Upper lobe of left lung (tissue), 6 donors: ENCODE measurements around the gene ZNF26. TPM values are rescaled to one million over a fixed set of nuclear protein-coding genes. Genes with fewer than 3 reads are reported as not detected.
"Not testable (repeated sequence)": the region's sequence is repeated elsewhere in the genome, so short reads cannot be mapped to it uniquely, and the experiment has no call there.

Experiments used
- ATAC-seq, 2 donors: fragments of 200-7000 bp; cut with Tn5 transposase; one replicate each; pipeline ENCODE4 v1.9.1; 2022; ENCODE audit warnings: mild to moderate bottlenecking in 2 of 2, moderate library complexity in 2 of 2; ENCODE audit not compliant: low FRiP score in 2 of 2
- DNase-seq, 2 donors: peaks; one replicate each; pipeline ENCODE4 v3.0.0-alpha.2; 2019 to 2020
- H3K27ac ChIP-seq, 4 donors: fragments of 200-600 bp; sonication (generic); one replicate each; pipeline ENCODE4 v1.5.1; 2016 to 2019
- H3K27me3 ChIP-seq, 4 donors: fragments of 200-600 bp; sonication (generic); one replicate each; pipeline ENCODE4 v1.5.1; 2017 to 2019
- H3K36me3 ChIP-seq, 4 donors: fragments of 200-600 bp; sonication (generic); one replicate each; pipeline ENCODE4 v1.5.1; 2016 to 2019
- H3K4me1 ChIP-seq, 4 donors: fragments of 200-600 bp; sonication (generic); one replicate each; pipeline ENCODE4 v1.5.1; 2018 to 2019
- H3K4me3 ChIP-seq, 4 donors: fragments of 200-600 bp; sonication (generic); one replicate each; pipeline ENCODE4 v1.5.1; 2017 to 2019; ENCODE audit warnings: mild to moderate bottlenecking in 2 of 4, moderate library complexity in 1 of 4
- H3K9me3 ChIP-seq, 4 donors: fragments of 200-600 bp; sonication (generic); one replicate each; pipeline ENCODE4 v1.5.1; 2018 to 2019
- CTCF ChIP-seq, 6 experiments: fragments of 450-650 bp in 4 of 6; fragments of 200-600 bp in 2 of 6; sonication (generic) in 2 of 6; IDR thresholded peaks; one replicate each; pipeline ENCODE4 v1.5.1; 2016 to 2019; ENCODE audit warnings: antibody characterized with exemption in 6 of 6
- EP300 ChIP-seq, 4 donors: sonication (generic); formaldehyde crosslinking; IDR thresholded peaks; one replicate each; pipeline ENCODE4 v1.5.1; 2017; ENCODE audit warnings: antibody characterized with exemption in 4 of 4, control low read depth in 2 of 4
- POLR2A ChIP-seq, 4 donors: fragments of 450-650 bp; IDR thresholded peaks; one replicate each; pipeline ENCODE4 v1.5.1; 2016 to 2017; ENCODE audit warnings: antibody characterized with exemption in 4 of 4, mild to moderate bottlenecking in 2 of 4
- POLR2AphosphoS5 ChIP-seq, 2 donors: sonication (generic); formaldehyde crosslinking; IDR thresholded peaks; one replicate each; pipeline ENCODE4 v1.5.1; 2017; ENCODE audit warnings: antibody characterized with exemption in 2 of 2
- WGBS, 2 donors: methylation state at CpG; one replicate each; pipeline ENCODE4 v1.1.5; 2017 to 2018; 5-methylcytosine and 5-hydroxymethylcytosine counted together
- total RNA-seq, 6 donors: library from RNA; depleted of rRNA in 4 of 6; stranded (reverse); fragments of >200 nt in 4 of 6; gene quantifications; one replicate each; pipeline versions ENCODE4 v1.1.0 to v1.2.1, GENCODE V29; 2016 to 2021
- donor health status: DM: no; HTN: no; CAD: no; lungs with moderate emphysema.
- donor health status: DM: no; HTN: yes; CAD: no; lungs with severe emphysema.

The ZNF26 gene
- total RNA-seq, 6 donors from 2014 or later = 8.9 to 17.6 (median 13.6) TPM

DNA sequence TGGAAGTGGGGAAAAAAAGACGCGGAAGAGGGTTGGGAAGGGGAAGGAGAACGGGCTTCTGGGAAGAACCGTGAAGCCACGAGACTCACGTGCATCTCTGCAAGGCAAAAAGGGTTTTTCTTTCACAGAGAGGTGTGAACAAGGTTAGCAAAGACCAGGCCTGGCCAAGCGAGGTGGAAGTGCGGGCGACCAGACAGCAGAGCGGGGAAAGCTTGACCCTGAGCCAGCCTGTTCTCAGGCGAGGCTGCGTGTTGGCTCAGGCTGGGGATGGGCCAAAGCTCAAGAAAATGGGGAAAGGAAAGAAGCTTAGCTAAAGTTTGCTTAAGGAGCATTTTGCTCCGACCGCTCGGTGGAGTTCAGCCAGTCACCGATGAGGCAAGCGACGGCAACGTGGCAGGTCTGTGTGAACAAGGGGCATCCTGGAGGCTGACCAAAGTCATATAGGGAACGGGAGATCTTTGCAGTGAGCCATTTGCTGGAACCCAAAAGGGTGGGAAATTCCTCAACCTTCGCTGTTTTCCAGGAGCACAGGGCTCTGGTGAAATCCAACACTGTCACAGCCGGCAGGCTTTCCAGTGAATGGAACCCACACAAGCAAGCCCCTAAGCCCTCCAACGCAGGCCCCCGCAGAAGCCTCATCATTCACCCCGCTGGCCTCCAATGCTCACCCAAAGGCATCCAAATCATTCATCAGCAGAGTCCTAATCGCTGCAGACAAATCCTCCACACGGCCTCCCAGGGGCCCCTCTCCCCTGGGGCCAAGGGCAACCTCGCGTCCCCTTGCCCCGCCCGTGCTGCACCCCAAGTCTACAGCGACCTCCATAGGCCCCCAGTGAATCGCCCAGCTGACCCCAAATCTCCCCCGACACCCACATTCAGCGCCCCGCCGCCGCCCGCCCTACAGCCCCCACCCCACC is 30.8 kb upstream of the ZNF26 start:
- 21 to 37% methylated on average over 24 to 39 of the region's 39 CpGs for WGBS, 2 donors
- DNase-seq = peak in 1 of 2 donors; percentile 48

GRCh38 chr12:132956011-132956788 is 30.0 kb upstream of the ZNF26 start, which contains the start of gene ZNF605:
Gene ZNF605 (minus strand): TSS chr12:132956306. CDS start chr12:132945635, 10,671 bp downstream.
- Histone ChIP-seq H3K27me3 (no peaks in the 10 kb centered on the region), H3K4me1 (peaks cover 13 to 28% (median 17%) of the 10 kb centered on the region in 4 donors), H3K4me3 (peak within 1 kb of the TSS; percentile 59 to 97 (median 78)), H3K36me3 (peaks cover 0 to 3% (median 1%) of the 10 kb centered on the region in 4 donors), H3K9me3 (peaks cover 0 to 24% (median 20%) of the 10 kb centered on the region in 4 donors), H3K27ac (peak within 1 kb of the TSS; percentile 88 to 93 (median 90))
- 5 to 10% methylated on average over 19 to 25 of the region's 67 CpGs for WGBS, 2 donors
- DNase-seq (peak; percentile 89 to 96), ATAC-seq (peak; percentile 89 to 98)
- TF ChIP-seq CTCF (IDR thresholded peaks at IDR 0.05) = no peak
- TF ChIP-seq POLR2AphosphoS5 (IDR thresholded peaks at IDR 0.05) = peak; percentile 53 to 66
- TF ChIP-seq POLR2A (IDR thresholded peaks at IDR 0.05) = peak in 1 of 4 donors; percentile 49

More for the DNA sequence above, 30.8 kb upstream of the ZNF26 start:
- Histone ChIP-seq H3K9me3 (peaks cover 7 to 29% (median 26%) of the 10 kb centered on the region in 4 donors), H3K36me3 (peaks cover 0 to 3% (median 1%) of the 10 kb centered on the region in 4 donors), H3K27me3 (no peaks in the 10 kb centered on the region), H3K27ac (peak overlapping the region; percentile 88 to 93 (median 90)), H3K4me3 (peak overlapping the region; percentile 59 to 97 (median 78)), H3K4me1 (peaks cover 13 to 28% (median 17%) of the 10 kb centered on the region in 4 donors)
- ATAC-seq = peak; percentile 11 to 41
- TF ChIP-seq CTCF (IDR thresholded peaks at IDR 0.05) (no peak), EP300 (IDR thresholded peaks at IDR 0.05) (no peak), POLR2AphosphoS5 (IDR thresholded peaks at IDR 0.05) (no peak), POLR2A (IDR thresholded peaks at IDR 0.05) (no peak)

DNA sequence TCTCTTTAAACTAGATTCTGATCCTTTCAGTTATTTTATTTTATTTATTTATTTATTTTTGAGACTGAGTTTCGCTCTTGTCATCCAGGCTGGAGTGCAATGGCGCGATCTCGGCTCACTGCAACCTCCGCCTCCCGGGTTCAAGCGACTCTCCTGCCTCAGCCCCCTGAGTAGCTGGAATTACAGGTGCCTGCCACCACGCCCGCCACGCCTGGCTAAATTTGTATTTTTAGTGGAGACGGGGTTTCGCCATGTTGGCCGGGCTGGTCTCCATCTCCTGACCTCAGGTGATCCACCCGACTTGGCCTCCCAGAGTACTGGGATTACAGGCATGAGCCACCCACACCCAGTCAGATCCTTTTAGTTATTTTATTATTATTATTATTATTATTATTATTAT is 24.4 kb upstream of the ZNF26 start:
- H3K27me3 ChIP-seq, H3K36me3 ChIP-seq, ATAC-seq, H3K27ac ChIP-seq, H3K4me3 ChIP-seq: not testable (repeated sequence)
- peak in 1 of 2 donors; percentile 22 for DNase-seq
- 97% methylated on average over 14 of the region's 14 CpGs for WGBS, 2 donors
- Histone ChIP-seq H3K4me1 (peaks cover 4 to 11% (median 7%) of the 10 kb centered on the region in 4 donors), H3K9me3 (peaks cover 0 to 31% (median 17%) of the 10 kb centered on the region in 4 donors)

DNA sequence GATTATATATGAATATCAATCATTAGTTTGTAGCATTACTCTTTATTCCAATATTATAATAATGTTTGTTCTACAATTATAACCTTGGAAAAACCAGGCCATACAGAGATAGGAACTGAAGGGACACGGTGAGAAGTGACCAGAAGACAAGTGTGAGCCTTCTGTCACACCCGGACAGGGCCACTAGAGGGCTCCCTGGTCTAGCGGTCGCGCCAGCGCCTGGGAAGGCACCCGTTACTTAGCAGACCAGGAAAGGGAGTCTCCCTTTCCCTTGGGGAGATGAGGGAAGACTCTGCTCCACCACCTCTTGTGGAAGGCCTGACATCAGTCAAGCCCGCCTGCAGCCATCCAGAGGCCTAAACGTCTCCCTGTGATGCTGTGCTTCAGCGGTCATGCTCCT is 22.2 kb upstream of the ZNF26 start:
- peaks cover 0 to 51% (median 30%) of the 10 kb centered on the region in 4 donors for H3K9me3 ChIP-seq
- WGBS, 2 donors = 50 to 70% methylated on average over 7 to 10 of the region's 10 CpGs
- not testable (repeated sequence) for H3K27me3 ChIP-seq, H3K36me3 ChIP-seq, H3K4me3 ChIP-seq, ATAC-seq, H3K27ac ChIP-seq, DNase-seq, H3K4me1 ChIP-seq
- TF ChIP-seq CTCF (IDR thresholded peaks at IDR 0.05) = peak in 2 of 6 experiments; percentile 17 to 24

DNA sequence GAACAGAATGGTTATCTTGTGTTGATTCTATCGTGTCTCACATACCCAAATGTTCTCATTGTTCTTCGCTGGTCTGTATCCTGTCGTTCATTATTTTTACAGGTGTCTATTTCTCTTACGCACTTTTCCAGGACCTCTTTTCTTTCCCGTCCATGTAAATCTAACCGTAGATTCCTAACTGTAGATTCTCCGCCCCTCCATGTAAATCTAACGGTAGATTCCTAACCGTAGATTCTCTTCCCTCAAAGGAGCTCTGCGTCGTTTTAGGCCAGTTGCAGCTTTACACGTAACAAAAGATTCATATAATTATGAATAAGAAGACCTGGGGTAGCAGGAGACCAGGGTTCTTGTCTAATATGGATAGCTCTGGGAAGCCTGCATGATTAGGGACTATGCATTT is 20.4 kb upstream of the ZNF26 start:
- Histone ChIP-seq H3K27me3 (no peaks in the 10 kb centered on the region), H3K4me3 (no peak overlapping the region), H3K4me1 (no peaks in the 10 kb centered on the region), H3K27ac (no peak overlapping the region), H3K9me3 (peaks cover 0 to 64% (median 35%) of the 10 kb centered on the region in 4 donors), H3K36me3 (peaks cover 0 to 2% (median 0%) of the 10 kb centered on the region in 4 donors)
- TF ChIP-seq POLR2A (IDR thresholded peaks at IDR 0.05) (no peak), EP300 (IDR thresholded peaks at IDR 0.05) (no peak), CTCF (IDR thresholded peaks at IDR 0.05) (no peak), POLR2AphosphoS5 (IDR thresholded peaks at IDR 0.05) (no peak)
- no peak for ATAC-seq
- no peak for DNase-seq
- 91 to 95% methylated on average over 12 of the region's 12 CpGs for WGBS, 2 donors
